ENCODE measurements around the gene MAP3K14.

MAP3K14 gene

GRCh38 chr17:45339646-45340605, 23.1 kb upstream of the MAP3K14 start:
- no peak for TF ChIP-seq CTCF (IDR thresholded peaks at IDR 0.05; ENCODE audit: low read depth, low read length, missing control alignments)
- H3K4me3 ChIP-seq (replicated peaks; ENCODE audit: low read depth, low read length), result no peak overlapping the region
- no peak for DNase-seq (ENCODE audit: extremely low read depth, low read depth)

- DNase-seq (ENCODE audit: extremely low read depth, low read depth), result no peak
- TF ChIP-seq CTCF (IDR thresholded peaks at IDR 0.05; ENCODE audit: low read depth, low read length, missing control alignments), result no peak
- H3K4me3 ChIP-seq (replicated peaks; ENCODE audit: low read depth, low read length), result no peak overlapping the region
These were observed 22.2 kb upstream of the MAP3K14 start for GRCh38 chr17:45338996-45339535.

GRCh38 chr17:45338023-45338781, 21.4 kb upstream of the MAP3K14 start:
- DNase-seq (ENCODE audit: extremely low read depth, low read depth), result no peak
- no peak overlapping the region for H3K4me3 ChIP-seq (replicated peaks; ENCODE audit: low read depth, low read length)
- no peak for TF ChIP-seq CTCF (IDR thresholded peaks at IDR 0.05; ENCODE audit: low read depth, low read length, missing control alignments)

GRCh38 chr17:45336390-45337182, 19.8 kb upstream of the MAP3K14 start:
- H3K4me3 ChIP-seq (replicated peaks; ENCODE audit: low read depth, low read length), result no peak overlapping the region
- TF ChIP-seq CTCF (IDR thresholded peaks at IDR 0.05; ENCODE audit: low read depth, low read length, missing control alignments), result no peak
- DNase-seq (ENCODE audit: extremely low read depth, low read depth), result no peak

GRCh38 chr17:45335721-45336120, 18.9 kb upstream of the MAP3K14 start:
- H3K4me3 ChIP-seq (replicated peaks; ENCODE audit: low read depth, low read length), result no peak overlapping the region
- TF ChIP-seq CTCF (IDR thresholded peaks at IDR 0.05; ENCODE audit: low read depth, low read length, missing control alignments), result no peak
- no peak for DNase-seq (ENCODE audit: extremely low read depth, low read depth)
